ENCODE results near the gene ATP13A4. TPM values are rescaled to one million over a fixed set of nuclear protein-coding genes. Genes with fewer than 3 reads are reported as not detected.

The ATP13A4 gene
- total and polyA plus RNA-seq, 2 donors (not counting 1 experiment from before 2014, with no cell fraction given), result 1.7 to 6.4 TPM

- CTCF ChIA-PET, result no interaction called here
- DNase-seq, result no peak
- WGBS (ENCODE audit: insufficient coverage), result 100% methylated on average over 1 of the region's 4 CpGs
Measured at GRCh38 chr3:193522473-193522872, 32.2 kb downstream of the ATP13A4 start.

GRCh38 chr3:193520738-193521137 is 34.0 kb downstream of the ATP13A4 start:
- H3K27ac ChIP-seq (ENCODE audit: low read length in 2 of 2), result no peak overlapping the region
- no peaks in the 10 kb centered on the region for H3K4me1 ChIP-seq (ENCODE audit: control insufficient read depth in 2 of 2, insufficient read depth in 2 of 2, low read length in 2 of 2)
- H2AFZ ChIP-seq (ENCODE audit: insufficient read depth, low read depth, low read length, poor library complexity, severe bottlenecking), result no peak overlapping the region
- H3K79me2 ChIP-seq (ENCODE audit: control insufficient read depth, insufficient read depth, low read length), result no peaks in the 10 kb centered on the region
- H3K27me3 ChIP-seq (replicated peaks in 1 of 4; ENCODE audit: control extremely low read depth in 1 of 4, control insufficient read depth in 3 of 4, insufficient read depth in 4 of 4, low read length in 3 of 4), result peaks cover 0 to 5% (median 1%) of the 10 kb centered on the region in 4 experiments
- H3K9me3 ChIP-seq (ENCODE audit: control extremely low read depth in 1 of 3, control insufficient read depth in 2 of 3, insufficient read depth in 1 of 3, low read length in 2 of 3), result no peaks in the 10 kb centered on the region
- Mint-ChIP-seq H3K9me3 (ENCODE audit: insufficient read depth) (no peaks in the 10 kb centered on the region), H3K27me3 (no peaks in the 10 kb centered on the region), H3K4me3 (no peak overlapping the region), H3K4me1 (no peaks in the 10 kb centered on the region), H3K27ac (no peak overlapping the region)
- H3K9ac ChIP-seq (ENCODE audit: low read length), result no peak overlapping the region
- H3K4me2 ChIP-seq (replicated peaks; ENCODE audit: low read depth, low read length, poor library complexity, severe bottlenecking), result no peak overlapping the region
- no peak overlapping the region for H3K4me3 ChIP-seq (ENCODE audit: control extremely low read depth in 1 of 5, extremely low read depth in 1 of 5, insufficient read depth in 1 of 5, low read depth in 2 of 5, low read length in 4 of 5)
- no peak for DNase-seq
- no peak for ATAC-seq (ENCODE audit: low read depth)
- POLR2A ChIA-PET, result no interaction called here
- no peaks in the 10 kb centered on the region for H4K20me1 ChIP-seq (ENCODE audit: control insufficient read depth, insufficient read depth, low read length, poor library complexity, severe bottlenecking)
- CTCF ChIA-PET, result no interaction called here
- no peak for TF ChIP-seq EZH2 (IDR thresholded peaks at IDR 0.05; ENCODE audit: borderline replicate concordance, insufficient read depth, low read depth, low read length, poor library complexity, severe bottlenecking)
- TF ChIP-seq CTCF (IDR thresholded peaks at IDR 0.05), result no peak
- no peaks in the 10 kb centered on the region for H3K36me3 ChIP-seq (replicated peaks in 1 of 2; ENCODE audit: control extremely low read depth in 1 of 2, control insufficient read depth in 1 of 2, extremely low read depth in 1 of 2, insufficient read depth in 2 of 2, low read length in 1 of 2)
- no CpG with 5 or more reads among the region's 3 CpGs for WGBS (ENCODE audit: insufficient coverage)
- intact Hi-C loops (cut with micrococcal nuclease), result no loop called here

More at GRCh38 chr3:193522473-193522872, 32.2 kb downstream of the ATP13A4 start:
- Histone ChIP-seq H2AFZ (ENCODE audit: insufficient read depth, low read depth, low read length, poor library complexity, severe bottlenecking) (no peak overlapping the region), H3K27ac (ENCODE audit: low read length in 2 of 2) (no peak overlapping the region), H3K9ac (ENCODE audit: low read length) (no peak overlapping the region), H3K9me3 (ENCODE audit: control extremely low read depth in 1 of 3, control insufficient read depth in 2 of 3, insufficient read depth in 1 of 3, low read length in 2 of 3) (no peaks in the 10 kb centered on the region), H3K36me3 (replicated peaks in 1 of 2; ENCODE audit: control extremely low read depth in 1 of 2, control insufficient read depth in 1 of 2, extremely low read depth in 1 of 2, insufficient read depth in 2 of 2, low read length in 1 of 2) (no peaks in the 10 kb centered on the region), H3K4me3 (ENCODE audit: control extremely low read depth in 1 of 5, extremely low read depth in 1 of 5, insufficient read depth in 1 of 5, low read depth in 2 of 5, low read length in 4 of 5) (no peak overlapping the region), H3K4me2 (replicated peaks; ENCODE audit: low read depth, low read length, poor library complexity, severe bottlenecking) (no peak overlapping the region), H4K20me1 (ENCODE audit: control insufficient read depth, insufficient read depth, low read length, poor library complexity, severe bottlenecking) (no peaks in the 10 kb centered on the region), H3K79me2 (ENCODE audit: control insufficient read depth, insufficient read depth, low read length) (no peaks in the 10 kb centered on the region), H3K27me3 (replicated peaks in 1 of 4; ENCODE audit: control extremely low read depth in 1 of 4, control insufficient read depth in 3 of 4, insufficient read depth in 4 of 4, low read length in 3 of 4) (peaks cover 0 to 5% (median 1%) of the 10 kb centered on the region in 4 experiments), H3K4me1 (ENCODE audit: control insufficient read depth in 2 of 2, insufficient read depth in 2 of 2, low read length in 2 of 2) (no peaks in the 10 kb centered on the region)
- Mint-ChIP-seq H3K4me1 (no peaks in the 10 kb centered on the region), H3K4me3 (no peak overlapping the region), H3K9me3 (ENCODE audit: insufficient read depth) (no peaks in the 10 kb centered on the region), H3K27me3 (no peaks in the 10 kb centered on the region), H3K27ac (no peak overlapping the region)
- POLR2A ChIA-PET, result no interaction called here
- TF ChIP-seq EZH2 (IDR thresholded peaks at IDR 0.05; ENCODE audit: borderline replicate concordance, insufficient read depth, low read depth, low read length, poor library complexity, severe bottlenecking) (no peak), CTCF (IDR thresholded peaks at IDR 0.05) (no peak)
- no peak for ATAC-seq (ENCODE audit: low read depth)
- intact Hi-C loops (cut with micrococcal nuclease), result no loop called here
